ELF-1 (cell line): ENCODE measurements around the gene FMNL2.

Experiments
- DNase-seq: peaks from one replicate; pipeline ENCODE4 v3.0.0-alpha.2; 2016; ENCODE audit warnings: low read depth, low spot score

The FMNL2 gene

DNA sequence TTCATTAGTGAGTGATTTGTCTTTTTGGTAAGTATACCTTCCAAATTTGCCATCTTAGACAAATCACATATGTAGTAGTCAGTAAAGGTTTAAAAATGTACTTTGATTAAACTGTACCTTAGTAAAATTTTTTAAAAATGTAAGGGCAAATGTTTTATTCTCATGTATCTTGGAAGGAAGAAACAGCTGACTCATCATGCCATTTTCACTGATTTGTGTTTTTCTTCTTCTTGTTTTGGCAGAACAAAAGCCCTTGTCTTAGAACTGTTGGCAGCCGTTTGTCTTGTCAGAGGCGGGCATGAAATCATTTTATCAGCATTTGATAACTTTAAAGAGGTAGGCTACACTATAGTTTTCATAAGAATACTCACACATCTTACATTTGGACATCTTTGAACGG lies 245.7 kb downstream of the FMNL2 start:
- DNase-seq = no peak

DNA sequence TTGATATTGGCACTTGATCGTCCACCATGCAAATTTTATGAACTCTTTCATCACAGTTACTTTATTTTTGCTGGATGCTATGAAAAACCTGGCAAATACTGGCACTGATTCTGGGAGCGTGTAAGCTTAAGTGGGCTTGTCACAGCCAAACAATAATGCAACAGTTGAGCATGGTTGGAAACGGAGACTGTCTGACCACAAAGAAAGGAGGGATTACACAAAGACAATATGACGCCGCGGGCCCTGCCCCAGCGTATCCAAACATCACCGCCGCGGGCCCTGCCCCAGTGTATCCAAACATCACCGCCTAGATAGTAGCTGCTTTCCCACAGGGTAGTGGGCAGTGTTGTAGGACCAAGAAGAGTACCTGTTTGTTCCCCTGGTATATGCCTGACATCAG lies 246.4 kb downstream of the FMNL2 start:
- no peak for DNase-seq

DNA sequence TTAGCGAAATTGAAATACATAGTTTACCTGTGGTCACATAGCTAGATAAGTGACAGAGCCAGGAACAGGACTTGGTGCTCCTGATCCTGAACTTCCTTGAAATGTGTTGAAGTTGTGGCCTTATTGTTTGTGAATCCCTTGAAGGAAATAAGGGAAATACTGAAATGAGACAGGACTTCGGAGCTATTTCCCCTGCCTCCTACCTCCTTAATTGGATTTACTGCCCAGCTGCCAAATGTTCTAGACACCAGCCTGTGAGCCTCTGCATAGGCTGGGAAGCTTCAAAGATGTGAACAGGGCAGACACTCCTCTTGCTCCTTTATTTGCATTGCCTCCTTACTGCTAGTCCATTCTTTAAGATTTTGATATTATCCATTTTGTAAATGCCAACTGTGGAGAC lies 247.1 kb downstream of the FMNL2 start:
- no peak for DNase-seq

DNA sequence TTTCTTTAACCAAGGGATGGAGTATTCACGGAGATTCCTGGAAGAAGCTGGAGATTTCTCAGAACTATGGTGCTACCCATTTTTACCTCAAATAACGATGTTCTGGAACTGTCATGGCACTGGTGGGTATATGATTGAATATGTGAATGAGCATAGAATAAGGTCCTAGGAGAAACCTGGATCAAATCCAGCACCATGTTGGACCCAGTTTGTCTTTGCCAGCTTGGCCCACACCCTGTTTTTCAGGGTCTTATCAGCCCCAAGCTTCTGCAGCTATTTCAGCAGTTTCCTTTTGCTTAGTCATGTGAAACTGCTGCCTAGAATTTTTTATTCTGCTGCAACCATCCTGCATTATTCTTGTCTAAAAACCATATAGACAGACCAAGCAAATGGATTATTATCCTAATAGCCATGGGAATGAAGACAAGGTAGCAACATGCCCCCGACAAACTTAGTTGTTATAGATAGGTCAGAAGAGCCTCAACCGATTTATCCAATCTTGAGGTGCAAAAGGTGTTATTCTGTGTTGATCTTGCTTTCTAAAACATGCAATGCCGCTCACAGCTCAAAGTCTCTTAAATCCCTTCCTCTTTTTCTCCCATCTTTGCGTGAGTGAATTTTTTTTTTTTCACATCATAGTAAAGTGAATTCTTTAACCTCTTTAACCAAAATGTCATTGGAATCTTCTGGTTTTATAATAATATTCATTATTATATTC lies 248.7 kb downstream of the FMNL2 start:
- no peak for DNase-seq

GRCh38 chr2:152584301-152584700 lies 249.3 kb downstream of the FMNL2 start:
- no peak for DNase-seq

DNA sequence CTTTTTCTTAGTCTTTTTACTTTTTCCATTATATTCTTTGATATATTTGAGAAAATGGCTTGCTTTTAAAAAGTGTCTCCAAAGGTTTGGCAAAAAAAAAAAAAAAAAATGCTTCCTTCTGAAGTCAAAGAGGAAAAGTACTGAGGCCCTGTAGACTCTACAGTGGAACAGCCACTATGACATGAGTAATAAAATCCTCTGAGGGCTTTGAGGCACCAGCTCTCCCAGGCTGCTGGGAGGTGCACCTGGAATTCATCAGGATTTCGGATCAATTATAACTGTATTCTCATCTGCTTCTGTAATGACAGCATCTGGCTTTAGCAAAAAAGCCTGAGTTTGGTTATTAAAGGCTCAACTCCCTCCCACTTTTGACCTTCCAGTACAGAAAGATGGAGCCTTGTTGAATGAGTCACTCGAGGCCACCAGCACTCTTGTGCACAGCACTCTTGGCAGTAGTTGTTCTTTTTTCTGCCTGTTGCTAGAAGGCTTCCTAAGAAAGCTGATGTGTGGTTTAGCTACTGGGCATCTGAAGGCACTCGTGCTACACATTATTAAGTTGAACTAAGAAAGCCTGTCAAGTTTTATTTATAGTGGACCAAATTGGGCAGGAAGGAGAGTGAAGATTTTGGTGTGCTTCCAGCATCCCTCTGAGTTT lies 251.0 kb downstream of the FMNL2 start:
- DNase-seq = no peak

DNA sequence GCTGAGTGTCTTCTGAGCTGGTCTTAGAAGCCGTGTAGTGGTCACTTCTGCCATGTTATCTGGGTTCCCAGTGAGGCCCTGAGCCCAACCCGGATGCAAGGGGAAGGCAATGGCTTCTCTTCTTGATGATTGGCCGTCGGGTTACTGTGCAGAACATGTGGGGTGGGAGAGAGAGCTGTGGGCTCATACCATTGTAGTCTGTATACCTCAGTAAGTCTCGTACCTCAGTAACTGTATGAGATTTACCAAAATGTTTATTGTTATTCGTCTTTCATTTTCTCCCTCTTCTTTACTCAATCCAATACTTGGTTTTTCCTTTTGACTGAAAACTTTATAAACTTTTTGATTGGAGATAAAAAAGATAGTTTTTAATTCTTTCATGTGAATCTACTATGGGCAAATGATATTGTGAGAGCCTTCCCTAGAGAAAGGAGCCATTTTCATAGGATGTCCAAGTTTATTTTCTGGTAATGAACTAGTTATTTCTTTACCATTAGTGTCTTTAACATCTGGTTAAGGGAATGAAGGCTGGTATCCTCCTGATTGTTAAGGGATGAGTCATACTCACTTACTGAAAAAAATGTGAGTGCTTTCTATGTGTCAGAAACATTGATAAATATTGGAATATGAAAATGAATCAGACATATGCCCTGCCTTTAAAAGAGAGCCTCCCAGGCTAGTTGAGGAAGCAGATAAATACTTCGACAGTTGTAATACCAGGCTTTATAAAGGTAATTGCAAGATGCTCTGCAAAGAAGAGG lies 252.4 kb downstream of the FMNL2 start:
- no peak for DNase-seq

- DNase-seq = no peak
Measured at GRCh38 chr2:152588998-152589397, 254.0 kb downstream of the FMNL2 start.

GRCh38 chr2:152594022-152594766 lies 259.2 kb downstream of the FMNL2 start:
- no peak for DNase-seq

DNA sequence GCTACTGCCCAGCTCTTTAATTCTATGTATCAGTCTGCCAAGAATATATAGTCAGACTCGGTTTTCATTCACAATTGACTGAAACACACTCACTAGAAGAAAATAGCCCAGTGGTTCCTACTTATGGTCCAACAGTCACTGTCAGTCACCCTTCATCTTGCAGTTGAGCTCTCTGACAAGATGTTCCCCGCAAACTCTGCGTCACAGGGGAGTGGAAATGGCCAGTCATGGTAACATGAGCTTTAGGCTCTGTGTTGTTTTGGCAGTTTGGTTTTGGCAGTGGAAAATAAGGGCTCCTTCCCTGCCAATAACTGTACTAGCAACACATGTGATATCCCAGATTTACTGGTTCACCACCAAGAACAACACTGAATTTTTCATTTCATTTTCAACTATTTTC lies 259.8 kb downstream of the FMNL2 start:
- DNase-seq = no peak

DNA sequence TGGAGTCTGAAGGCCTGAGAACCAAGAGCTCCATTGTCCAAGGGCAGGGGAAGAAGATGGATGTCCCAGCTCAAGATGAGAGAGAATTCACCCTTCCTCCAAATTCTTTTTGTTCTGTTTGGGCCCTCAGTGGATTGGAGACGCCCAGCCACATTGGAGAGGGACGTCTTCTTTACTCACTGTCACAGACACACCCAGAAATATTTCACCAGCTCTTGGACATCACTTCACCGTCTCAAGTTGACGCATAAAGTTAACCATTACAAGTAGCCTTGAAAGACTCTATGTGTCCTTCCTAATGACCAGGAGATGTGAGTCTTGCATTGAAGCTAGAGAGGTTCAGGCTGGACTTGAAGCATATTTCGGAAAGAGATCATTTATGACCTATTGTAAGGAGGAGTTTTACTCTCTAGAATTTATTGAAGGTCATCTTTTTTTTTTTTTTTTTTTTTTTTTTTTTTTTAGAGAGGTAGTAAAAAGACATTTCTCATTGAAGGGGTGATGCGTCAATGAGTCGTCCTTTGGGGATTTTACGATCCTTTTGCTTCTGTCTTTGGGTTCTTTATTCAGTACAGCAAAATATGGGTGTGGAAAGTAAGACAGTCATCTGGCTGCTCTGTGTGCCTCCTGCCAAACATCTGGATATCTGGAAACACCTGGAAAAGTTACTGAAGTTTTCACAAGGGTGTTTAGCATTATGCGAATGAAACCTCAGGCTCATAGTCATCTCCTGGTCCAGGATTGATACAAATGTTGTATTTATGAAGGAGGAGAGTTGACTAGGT lies 264.2 kb downstream of the FMNL2 start:
- DNase-seq = no peak

- DNase-seq = no peak
Measured at GRCh38 chr2:152600051-152600657, 265.2 kb downstream of the FMNL2 start.

DNA sequence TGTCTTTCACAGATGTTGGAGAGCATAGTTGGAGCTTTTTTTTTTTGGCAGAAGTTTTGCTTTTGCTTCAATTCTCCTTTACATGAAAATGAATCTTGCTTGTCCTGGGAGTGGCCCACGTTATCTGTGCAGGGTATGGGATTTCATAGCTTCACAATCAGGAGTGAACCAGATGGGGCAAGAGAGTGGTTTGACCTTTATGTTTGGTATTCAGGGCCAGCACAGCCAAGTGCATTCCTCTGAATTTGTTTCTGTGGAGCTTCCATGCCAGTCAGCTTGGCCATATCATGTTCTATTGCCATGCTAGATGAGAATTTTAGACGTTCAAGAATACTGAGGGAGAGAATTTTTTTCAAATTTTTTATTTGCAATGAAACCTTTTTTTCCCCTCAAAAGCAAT lies 265.7 kb downstream of the FMNL2 start:
- DNase-seq = no peak

GRCh38 chr2:152602750-152603149 lies 267.8 kb downstream of the FMNL2 start:
- no peak for DNase-seq

GRCh38 chr2:152603166-152603565 lies 268.2 kb downstream of the FMNL2 start:
- no peak for DNase-seq

DNA sequence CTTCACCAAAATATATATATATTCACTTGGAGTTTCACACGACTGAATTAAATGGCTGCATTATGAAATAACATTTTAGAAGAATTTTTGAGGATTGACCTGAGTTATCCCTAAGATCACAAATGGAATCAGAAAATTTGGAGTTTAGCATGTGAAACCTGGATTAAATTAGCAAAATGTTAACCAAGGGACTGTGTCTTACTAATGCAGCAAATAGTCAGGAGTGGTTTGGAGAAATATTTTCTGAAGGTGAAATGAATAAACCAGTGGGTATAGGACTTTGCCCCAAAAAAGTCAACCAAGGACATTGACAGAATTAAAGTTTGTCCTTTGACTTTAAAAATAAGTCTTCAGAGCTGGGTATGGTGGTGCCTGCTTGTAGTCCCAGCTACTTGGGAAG lies 271.1 kb downstream of the FMNL2 start:
- DNase-seq = no peak

DNA sequence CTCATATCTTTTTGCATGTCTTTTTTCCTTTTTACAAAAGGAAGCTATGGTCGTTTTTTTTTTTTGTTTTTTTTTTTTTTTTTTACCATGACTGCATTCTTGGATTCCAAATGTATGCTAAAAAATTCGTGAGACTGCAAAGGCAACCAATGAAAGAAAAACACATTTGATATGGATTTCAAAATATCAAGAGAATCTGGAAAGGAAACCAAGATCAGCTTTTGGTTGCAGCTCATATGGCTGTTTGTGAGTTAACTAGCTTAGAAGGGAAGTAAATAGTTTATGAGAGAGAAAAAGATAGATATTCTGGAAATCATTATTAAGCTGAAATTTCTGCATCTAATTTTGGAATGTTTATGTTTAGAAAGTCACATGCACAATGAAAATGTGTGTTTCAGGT lies 272.0 kb downstream of the FMNL2 start:
- DNase-seq = no peak

DNA sequence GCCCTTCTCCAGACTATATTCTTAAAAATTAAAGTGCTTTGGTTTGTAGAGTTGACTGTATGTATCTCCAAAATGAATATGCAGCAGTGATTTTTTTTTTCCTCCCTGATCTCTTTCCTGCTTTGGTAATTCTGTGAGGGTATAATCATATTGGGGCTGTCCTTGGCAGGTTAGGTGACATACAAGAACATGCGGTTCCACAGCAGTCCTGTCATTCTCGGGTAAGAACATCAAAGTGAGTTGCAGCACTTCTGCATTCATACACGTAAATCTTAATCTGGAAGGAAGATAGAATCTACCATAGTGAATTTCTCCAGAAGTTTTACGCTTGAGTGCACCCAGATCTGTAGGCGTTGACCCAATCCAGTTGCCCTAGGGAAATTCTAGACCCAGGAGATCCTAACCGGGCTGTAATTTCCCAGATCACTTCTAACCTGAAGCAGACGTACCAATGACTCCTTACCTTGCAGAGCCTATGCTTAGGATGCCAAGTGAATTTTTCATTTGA lies 272.9 kb downstream of the FMNL2 start:
- DNase-seq = no peak

GRCh38 chr2:152609154-152609553 lies 274.2 kb downstream of the FMNL2 start:
- DNase-seq = no peak

DNA sequence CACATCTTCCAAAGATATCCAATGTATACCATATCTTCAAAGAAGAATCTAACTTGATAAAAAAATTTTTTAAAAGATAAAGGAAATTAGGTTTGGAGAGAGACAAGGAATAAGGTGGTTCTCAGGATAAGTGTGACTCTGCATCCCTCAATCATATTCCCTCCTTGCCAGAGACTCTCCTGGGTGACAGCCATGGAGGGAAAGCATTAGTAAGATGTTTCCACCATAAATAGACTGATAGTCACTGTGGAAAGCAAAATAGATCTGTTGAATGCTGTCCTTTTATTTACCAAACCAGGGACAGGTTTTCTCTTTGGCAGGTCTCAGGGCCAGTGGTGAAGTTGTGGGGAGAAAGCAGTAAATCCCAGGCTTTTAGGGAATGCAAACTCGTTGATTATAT lies 274.7 kb downstream of the FMNL2 start:
- no peak for DNase-seq
